GM21515 (cell line): Measurements from ENCODE around the gene NLGN1.

Experiments
- ATAC-seq: cut with Tn5 transposase; IDR thresholded peaks from one replicate; pipeline ENCODE4 v1.9.1; 2021; ENCODE audit not compliant: unreplicated experiment

NLGN1 gene

DNA sequence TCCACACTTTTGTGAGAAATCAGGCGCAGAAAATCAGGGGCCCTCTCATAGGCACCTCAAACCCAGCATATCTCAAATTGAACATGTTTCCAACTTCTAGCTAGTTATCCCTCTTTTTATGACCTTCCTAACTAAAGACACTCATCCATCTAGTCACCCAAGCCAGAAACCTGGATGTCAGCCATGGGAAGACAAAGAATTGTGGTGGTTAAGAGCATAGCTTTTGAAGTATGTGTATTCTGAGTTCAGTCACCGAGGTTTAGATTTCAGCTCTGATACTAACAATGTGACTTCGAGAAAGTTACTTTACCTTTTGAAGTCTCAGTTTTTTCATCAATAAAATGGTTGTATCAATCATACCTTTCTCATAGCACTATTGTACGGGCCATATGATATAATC lies 495.5 kb downstream of the NLGN1 start:
- no peak for ATAC-seq

DNA sequence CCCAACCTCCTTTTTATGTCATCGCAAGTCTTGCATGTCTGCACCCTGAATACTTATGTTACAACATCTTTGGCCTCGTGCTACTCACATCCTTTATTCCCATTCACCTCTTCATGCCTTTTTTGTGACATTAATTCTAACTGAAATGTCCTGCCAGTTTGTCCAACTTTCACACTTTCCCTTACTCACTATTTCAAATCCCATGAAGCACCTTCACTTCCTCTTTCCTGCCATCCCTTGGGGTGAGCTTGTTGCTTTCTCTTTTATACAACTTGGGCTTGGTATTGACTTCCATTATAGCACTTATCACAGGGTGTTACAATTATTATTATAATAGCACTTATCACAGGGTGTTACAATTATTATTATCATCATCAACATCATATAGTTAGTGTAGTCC lies 496.3 kb downstream of the NLGN1 start:
- no peak for ATAC-seq

DNA sequence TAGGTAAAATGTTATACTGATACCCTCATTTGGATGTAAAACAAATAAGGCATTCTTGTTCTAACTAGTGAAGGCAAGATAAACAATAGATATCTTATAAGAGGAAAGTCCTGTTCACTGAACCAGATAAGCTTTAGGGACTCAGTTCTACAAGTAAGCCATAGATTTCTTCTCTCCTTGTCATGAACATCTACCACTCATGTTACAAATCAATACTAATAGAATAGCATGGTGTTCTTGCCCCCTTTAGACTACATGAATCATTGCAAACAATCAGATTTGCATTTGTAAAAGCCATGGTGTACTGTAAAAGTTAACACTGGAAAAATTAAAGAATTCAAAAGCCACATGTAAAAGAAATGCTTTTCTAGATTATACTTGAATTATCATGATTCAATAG lies 500.1 kb downstream of the NLGN1 start:
- ATAC-seq, result no peak

DNA sequence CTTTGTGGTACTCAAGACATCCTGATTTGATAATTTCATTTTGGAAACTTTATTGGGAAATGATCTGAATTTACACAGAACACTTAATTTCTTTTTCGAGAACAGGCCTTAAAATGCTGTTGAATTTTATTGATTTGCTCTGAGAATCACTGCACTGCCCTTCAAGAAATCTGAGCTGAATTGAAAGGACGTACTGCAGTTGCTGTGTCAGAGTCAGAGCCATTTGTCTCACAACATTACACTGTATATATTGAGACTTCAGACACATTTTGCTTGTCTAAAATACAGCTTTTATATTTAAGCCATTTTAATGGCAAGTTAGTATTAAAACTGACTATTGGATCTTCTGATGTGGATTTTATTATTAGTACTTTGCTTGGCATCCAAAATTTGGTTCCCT lies 504.1 kb downstream of the NLGN1 start:
- no peak for ATAC-seq

DNA sequence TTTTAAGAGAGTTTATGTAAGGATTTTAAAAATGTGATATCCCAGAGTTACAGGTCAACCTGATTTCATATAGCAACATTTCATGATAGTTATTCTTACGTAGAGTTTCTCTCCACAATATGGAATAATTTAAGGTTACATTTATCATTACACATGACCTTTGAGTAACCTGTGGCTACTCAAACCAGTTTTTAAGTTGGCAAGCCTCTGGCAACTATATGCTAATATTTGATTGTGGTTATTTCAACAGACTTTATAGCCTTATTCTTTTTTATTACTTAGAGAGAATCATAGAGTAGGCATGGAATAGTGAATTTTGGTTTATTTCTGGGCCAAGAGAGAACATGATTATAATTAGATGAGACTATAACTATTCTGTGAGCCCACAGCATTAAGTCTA lies 504.9 kb downstream of the NLGN1 start:
- no peak for ATAC-seq

DNA sequence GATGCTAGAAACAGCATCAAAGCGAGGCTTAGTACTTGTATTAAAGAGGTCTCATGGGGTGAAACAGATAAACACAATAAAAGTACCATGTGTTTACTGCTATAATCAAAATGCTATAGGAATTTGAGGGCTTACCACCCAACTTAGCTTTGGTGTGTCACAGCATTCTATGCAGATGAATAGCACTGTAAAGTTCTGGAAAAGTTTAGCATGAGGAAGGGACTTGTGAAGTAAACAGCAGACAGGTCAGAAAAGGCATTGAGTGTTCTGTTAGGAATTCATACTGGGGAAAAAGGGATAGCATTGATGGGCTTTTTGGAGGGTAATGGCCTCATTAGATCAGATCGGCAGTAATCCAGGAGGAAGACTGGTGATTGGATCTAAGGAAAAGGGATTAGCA lies 505.3 kb downstream of the NLGN1 start:
- no peak for ATAC-seq

DNA sequence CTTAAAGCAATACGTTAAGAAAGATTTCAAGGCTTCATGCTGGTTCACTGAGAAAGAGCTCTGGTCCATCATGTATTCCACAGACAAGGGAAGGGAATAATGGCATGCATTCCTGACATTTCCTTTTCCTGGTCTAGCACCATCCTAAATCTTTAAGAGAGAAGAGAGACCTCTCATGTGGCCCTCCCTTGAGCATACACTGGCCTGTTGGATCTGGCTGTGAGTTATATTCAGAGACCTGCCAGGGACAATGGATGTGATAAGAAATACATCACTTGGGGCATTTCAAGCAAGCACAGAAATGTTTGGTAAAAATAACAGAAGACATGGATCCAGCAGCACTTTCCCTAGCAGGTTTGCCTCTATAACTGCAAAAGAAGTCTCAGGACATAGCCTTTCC lies 507.8 kb downstream of the NLGN1 start:
- ATAC-seq, result no peak

DNA sequence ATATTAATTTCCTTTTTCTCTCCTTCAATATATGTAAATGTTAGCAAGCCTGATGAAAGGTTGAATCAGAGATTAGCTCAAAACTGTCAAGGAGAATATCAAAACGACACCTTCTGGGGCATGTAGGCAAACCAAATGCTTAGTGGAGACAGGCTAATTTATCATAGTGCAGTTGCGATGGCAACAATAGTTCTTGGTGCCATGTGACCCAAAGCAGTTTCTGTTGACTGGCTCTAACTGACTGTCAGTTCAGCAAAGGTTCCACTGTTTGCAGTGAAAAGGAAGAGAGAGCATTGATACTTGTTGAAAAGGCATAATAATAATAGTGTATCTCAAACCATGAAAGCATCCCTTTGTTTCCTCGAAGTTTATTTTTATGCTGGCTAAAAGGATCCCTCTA lies 513.9 kb downstream of the NLGN1 start:
- ATAC-seq, result no peak

DNA sequence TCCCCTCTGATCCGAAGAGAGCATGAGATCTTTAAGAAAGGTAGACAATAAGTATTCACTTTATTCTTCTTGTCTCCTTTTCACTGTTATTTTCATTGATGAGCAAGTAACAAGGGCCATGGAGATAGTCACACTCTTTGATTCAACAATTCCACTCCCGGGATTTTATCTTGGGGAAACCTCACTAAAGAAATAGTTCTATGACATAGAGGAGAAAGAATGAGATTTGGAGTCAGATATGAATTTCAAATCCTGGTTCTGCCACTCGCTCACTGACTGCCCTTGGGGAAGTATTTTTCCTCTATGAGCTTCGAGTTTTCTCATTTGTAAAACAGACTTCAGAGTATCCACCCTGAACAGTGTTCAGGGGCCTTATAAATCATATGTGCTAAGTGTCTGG lies 514.6 kb downstream of the NLGN1 start:
- ATAC-seq, result no peak

DNA sequence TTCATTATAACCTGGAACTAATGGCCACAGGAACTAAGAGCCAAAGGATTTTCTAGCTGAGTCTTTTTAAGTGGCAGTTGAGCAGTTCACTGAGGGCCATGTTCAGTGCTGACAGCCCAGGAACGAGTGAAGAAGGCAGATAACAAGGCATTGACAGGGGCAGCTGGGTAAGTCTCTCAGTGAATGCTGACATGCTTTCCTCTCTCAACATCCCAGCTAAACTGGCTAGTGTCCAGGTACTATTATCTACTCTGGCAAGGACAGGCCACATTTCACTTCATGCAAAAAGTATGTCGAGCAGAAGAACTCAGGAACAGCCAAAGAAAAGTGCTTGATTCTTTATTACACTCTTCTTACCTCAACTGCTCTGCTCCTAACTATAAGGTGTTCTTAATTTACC lies 515.9 kb downstream of the NLGN1 start:
- ATAC-seq, result no peak

DNA sequence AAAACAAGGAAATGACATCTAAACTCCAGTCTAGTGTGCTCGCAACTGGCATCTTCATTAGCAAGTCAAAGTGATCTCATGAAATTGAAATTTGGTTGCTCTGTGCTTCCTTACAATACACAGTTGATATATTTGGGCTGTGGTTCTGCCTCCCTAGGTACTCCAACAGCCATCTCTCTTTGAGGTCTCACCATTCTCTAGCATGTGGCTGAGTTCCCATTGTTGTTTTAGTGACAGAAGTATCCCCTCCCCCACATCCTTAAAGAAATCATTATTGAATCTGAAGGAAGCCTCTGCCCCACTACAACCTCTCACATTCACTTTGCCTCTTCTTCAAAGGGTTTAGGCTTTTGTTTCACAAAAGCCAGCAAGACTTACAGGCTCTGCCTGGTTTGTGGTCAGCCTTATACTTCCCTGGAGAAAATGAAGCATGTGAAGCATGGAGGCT lies 516.5 kb downstream of the NLGN1 start:
- ATAC-seq, result no peak

DNA sequence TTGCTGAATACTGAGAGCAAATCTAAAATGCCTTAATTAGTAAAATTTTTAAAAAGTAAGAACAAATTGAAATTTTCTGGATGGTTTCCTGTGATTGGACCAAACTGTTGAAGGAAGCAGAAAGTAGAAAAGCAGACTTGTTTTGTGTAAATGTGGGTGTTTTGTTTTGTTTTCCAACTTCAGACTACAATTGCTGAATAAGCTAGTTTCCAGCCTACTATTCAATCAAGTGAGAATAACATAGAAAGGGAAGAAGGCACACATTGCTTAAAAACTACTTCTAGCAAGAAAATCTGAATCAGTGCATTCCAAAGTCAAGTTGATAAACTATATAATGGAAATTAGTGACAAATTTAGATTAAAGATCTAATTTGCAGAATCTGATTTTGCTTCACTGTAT lies 519.3 kb downstream of the NLGN1 start:
- ATAC-seq, result no peak

DNA sequence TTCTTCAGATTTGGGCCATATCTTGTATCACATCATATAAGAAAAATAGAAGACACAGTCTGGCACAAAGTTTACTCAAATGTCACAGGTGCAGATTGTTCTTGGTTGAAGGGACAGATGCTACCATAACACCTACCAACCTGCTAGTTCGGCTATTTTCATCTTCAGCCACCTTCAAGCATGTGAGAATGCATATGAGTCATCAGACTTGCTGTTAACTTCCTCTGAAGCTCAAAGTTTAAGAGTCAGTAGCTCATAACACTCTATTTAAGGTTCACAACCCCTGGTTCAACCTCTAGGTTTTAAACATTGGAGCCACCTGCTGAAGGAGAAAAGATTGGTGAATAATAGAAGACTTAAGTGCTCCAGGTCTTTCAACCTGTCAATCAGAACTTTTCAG lies 522.8 kb downstream of the NLGN1 start:
- ATAC-seq, result no peak

DNA sequence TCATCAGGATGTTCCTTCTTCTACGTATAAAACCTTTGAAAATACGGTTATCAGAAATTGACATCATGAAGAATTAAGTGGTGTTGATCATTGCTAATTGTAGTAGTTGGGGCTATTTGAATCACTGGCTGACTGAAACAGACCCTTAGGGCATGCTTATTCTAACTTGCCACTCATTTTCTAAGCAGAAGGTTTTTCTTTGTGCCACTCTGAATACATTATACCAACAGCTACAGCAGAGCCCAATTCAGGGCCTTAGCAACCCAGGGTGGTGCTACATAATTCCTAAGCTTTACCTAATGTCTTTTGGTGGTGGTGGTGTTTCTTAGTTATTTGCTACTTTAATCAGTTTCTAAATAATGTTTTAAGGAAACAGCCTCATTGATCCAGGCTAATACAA lies 524.2 kb downstream of the NLGN1 start:
- ATAC-seq, result no peak

DNA sequence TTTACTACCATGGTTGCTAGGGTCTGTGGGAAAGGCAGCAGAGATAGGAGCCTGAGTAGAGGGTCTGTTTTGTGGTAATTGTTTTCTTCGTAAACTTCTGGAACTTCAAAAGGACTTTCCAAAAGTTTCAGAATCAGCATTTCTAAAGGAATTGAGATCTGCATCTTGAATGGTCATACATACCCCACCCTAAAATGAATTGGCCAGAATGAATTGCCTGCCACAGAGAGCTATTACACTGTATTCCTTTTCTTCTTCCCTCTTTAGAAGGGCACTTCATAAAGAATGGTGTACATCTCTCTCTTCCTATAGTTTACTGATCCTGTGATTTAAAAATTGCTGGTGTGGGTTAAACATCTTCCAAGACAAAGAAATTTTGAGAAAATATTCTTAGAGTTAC lies 525.7 kb downstream of the NLGN1 start:
- no peak for ATAC-seq

DNA sequence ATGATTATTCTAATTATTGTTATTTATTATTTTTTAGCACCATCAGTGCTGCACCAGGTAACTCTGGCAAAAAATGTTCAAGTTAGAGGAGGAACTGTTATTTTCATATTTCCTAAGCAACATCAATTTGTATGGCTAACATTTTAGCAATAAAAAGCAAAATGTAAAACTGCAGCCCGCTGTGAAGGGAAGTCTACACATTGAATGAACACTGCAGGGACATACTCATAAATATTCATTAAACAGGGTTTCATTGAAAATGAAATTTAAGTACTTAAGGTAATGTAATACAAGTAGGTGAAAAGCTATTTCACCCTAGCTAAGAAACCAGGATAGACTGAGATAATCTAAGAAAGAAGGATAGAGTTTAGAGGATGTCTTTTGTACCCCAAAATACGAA lies 532.7 kb downstream of the NLGN1 start:
- no peak for ATAC-seq

DNA sequence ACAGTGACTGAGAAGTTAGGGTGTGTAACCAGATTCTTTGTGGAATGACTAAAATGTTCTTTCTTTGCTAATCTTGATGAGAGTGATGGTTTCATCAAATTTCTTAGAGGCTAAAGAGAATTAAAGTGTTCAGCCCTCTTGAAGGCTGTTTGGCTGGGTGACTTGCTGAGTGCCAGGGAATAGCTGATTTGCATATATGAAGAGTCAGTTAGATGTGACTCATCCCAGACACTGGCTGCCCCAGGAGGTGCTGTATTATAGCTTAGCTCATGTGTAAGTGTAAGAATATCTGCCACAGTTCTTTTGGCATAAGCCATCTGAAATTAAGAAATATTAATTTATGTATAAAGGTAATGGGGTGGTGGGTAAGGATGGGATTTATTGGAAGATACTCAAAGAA lies 535.1 kb downstream of the NLGN1 start:
- ATAC-seq, result no peak

DNA sequence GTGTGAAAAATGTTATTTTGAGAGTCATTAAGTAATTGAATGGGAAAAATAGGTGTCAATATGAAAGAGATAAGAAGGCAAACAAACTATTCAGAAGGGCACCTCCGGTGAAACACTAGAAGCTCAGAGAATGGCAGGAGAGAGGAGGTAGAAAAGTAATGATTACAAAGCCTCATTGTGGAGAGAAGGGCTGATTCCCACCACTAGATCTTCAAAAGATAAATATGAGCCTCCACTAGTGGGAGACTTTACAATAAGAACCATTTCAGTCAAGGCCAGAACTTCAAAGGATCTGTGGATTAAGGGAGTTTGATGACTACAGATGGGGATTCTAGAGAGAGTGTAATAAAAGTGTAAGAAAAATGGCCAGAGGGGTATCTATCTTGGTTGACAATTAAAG lies 535.6 kb downstream of the NLGN1 start:
- ATAC-seq, result no peak

DNA sequence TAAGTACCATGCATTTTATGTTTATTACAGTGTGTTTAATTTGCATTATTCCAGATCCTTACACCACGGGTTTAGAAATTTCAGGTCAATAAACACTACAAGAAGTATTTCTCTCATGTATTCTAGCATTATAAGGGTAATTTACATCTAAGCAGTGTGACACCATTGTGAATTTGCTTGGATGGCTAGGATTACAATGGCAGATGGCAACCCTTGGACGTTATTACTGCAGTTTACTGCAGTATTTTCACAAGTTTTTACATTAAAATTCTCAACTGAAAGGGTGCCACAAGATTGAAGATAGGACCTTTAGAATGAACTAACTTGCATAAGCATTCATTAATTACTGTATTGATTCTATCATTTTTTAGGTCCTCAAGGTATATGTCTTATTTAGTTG lies 538.8 kb downstream of the NLGN1 start:
- ATAC-seq, result no peak

DNA sequence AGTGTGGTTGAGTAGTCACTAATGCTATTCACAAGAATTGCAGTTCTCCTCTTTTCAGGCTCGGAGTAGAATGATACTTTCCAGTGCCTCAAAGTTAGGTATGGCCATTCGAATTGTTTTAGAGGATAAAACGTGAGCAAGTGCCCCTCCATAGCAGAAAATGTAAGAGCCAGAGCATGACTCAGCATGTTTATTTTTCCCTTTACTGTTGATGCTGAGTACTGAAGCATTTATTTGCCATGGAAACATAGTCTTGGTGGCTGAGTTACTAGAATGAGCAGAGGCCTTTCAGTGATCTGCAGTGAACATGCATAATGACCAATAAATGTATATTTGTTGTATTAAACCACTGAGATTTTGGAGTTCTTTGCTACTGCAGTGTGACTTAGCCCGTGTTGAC lies 540.6 kb downstream of the NLGN1 start:
- ATAC-seq, result no peak

DNA sequence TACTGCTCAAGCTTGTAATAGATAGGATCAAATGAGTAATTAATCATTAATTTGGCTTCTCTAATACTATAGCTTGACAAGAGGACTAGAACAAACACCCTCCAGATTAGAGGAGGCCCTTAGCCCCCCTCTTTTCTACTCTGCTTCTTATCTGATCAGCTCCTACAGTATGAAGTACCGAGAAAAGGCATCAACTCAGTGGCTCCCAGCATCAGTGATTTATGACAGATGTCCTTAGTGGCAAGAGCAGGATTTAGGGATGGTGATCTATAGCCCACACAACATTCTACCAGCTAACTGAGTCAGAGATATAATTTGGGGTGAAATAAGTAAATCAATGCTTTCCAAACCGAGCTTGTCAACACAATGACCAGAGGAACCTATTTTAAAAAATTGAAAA lies 541.1 kb downstream of the NLGN1 start:
- ATAC-seq, result no peak

DNA sequence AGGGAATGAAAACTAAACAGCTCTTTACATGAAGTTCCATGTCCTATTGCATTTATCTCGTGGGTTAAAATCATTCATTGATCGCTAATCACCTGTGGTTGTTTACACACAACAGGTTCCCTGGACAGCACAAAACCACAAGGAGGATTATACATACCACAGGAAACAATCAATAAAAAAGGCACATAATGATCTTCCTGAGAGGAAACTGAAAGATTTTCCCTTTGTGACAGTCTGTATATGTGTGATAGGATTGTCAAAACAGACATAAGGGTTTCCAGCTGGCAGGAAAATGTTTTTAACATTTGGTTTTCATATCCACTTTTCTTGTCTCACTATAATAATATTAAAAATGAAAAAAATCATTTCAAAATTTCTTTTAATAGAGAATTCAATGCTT lies 541.8 kb downstream of the NLGN1 start:
- ATAC-seq, result no peak

DNA sequence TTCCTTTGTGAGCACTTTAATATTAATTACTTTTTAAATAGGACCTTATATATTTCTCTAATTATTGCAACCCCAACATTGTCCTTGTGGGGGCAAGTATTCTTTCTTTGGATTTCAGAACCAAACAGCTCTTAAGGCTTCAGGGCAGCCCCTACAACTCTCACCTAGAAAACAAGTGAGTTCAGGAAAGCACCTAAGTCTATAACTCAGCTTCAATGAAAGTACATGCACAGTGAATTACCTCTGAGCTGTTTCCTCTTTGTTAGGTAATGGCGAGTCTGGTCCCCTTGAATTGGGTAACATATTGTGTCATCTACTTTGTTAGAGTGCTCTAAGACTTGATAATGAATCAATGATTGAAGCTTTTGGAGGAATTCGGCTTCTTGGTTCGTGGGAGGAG lies 545.7 kb downstream of the NLGN1 start:
- ATAC-seq, result no peak

DNA sequence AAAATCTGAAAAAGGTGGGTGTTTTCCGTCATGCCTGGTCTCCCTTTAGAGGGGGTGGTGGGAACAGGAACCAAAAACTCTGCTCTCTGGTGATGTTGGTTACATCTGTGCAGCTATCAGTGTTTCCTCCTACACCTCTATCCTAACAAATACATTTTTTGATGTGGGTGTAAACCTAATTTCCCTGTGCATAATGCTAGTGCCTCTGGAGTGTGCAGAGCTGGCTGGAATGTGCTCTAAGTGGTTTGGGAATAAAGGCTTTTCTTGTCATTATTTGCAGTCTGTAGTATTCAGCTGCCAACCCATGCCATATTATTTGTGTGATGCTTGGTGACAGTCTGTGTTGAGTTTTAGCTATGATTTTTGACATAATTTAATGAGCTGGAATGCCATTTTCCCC lies 547.6 kb downstream of the NLGN1 start:
- no peak for ATAC-seq
